GM23338 (cell line): ENCODE results near the gene ABCC5. TPM values are rescaled to one million over a fixed set of nuclear protein-coding genes. Genes with fewer than 3 reads are reported as not detected.

ENCODE experiments used
- ATAC-seq: fragments of 200-7000 bp; cut with Tn5 transposase; 3 replicates; pipeline ENCODE4 v1.9.1; 2020
- DNase-seq: peaks from one replicate; pipeline ENCODE4 v3.0.0-alpha.2; 2015; ENCODE audit warnings: low spot score
- H2AFZ ChIP-seq: fragments of 200-600 bp; sonication (generic); 2 replicates; pipeline ENCODE4 v1.8.0; 2016; ENCODE audit warnings: antibody characterized with exemption, mild to moderate bottlenecking, moderate library complexity
- H3F3A ChIP-seq: fragments of 200-600 bp; sonication (generic); replicated peaks from 2 replicates; pipeline ENCODE4 v1.8.0; 2017; ENCODE audit warnings: antibody characterized with exemption, mixed run types, low read depth
- H3K27ac ChIP-seq: fragments of 200-600 bp; sonication (generic); 2 replicates; pipeline ENCODE4 v1.6.1; 2016; ENCODE audit warnings: low read depth
- H3K27me3 ChIP-seq: fragments of 200-600 bp; sonication (generic); 2 replicates; pipeline ENCODE4 v1.8.0; 2016; ENCODE audit warnings: mild to moderate bottlenecking, mixed run types, moderate library complexity; ENCODE audit not compliant: insufficient read depth
- H3K36me3 ChIP-seq: fragments of 200-600 bp; sonication (generic); 2 replicates; pipeline ENCODE4 v1.8.0; 2016; ENCODE audit warnings: mild to moderate bottlenecking; ENCODE audit not compliant: insufficient read depth
- H3K4me1 ChIP-seq: fragments of 200-600 bp; sonication (generic); 2 replicates; pipeline ENCODE4 v1.8.0; 2016; ENCODE audit warnings: mild to moderate bottlenecking, moderate library complexity; ENCODE audit not compliant: insufficient read depth
- H3K4me2 ChIP-seq: fragments of 200-600 bp; sonication (generic); 2 replicates; pipeline ENCODE4 v1.7.1; 2017; ENCODE audit warnings: mixed run types
- H3K4me3 ChIP-seq: fragments of 200-600 bp; sonication (generic); 2 replicates; pipeline ENCODE4 v1.6.1; 2016; ENCODE audit warnings: mixed run types
- H3K79me2 ChIP-seq: fragments of 200-600 bp; sonication (generic); replicated peaks from 2 replicates; pipeline ENCODE4 v1.8.0; 2017; ENCODE audit warnings: mild to moderate bottlenecking; ENCODE audit not compliant: insufficient read depth
- H3K9me2 ChIP-seq: fragments of 200-600 bp; sonication (generic); 2 replicates; pipeline ENCODE4 v1.8.0; 2017; ENCODE audit not compliant: insufficient read depth
- H4K20me1 ChIP-seq: fragments of 200-600 bp; sonication (generic); replicated peaks from 2 replicates; pipeline ENCODE4 v1.8.0; 2017; ENCODE audit warnings: mild to moderate bottlenecking; ENCODE audit not compliant: insufficient read depth
- H3K27ac Mint-ChIP-seq: 2 replicates; pipeline ENCODE4 v1.8.0; 2020; ENCODE audit warnings: inconsistent platforms, mild to moderate bottlenecking, moderate library complexity, mixed read lengths
- H3K27me3 Mint-ChIP-seq: 3 replicates; pipeline ENCODE4 v1.8.0; 2022; ENCODE audit warnings: low read depth, mild to moderate bottlenecking, moderate library complexity, mixed read lengths, inconsistent platforms; ENCODE audit not compliant: insufficient read depth, poor library complexity
- H3K36me3 Mint-ChIP-seq: 3 replicates; pipeline ENCODE4 v1.8.0; 2021; ENCODE audit warnings: low read depth, mild to moderate bottlenecking, inconsistent platforms, moderate library complexity, mixed read lengths
- H3K4me1 Mint-ChIP-seq: 3 replicates; pipeline ENCODE4 v1.8.0; 2020; ENCODE audit warnings: mild to moderate bottlenecking, inconsistent platforms, mixed read lengths
- H3K4me3 Mint-ChIP-seq: 3 replicates; pipeline ENCODE4 v1.8.0; 2021; ENCODE audit warnings: moderate library complexity, mild to moderate bottlenecking, inconsistent platforms, mixed read lengths
- H3K9me3 Mint-ChIP-seq: 3 replicates; pipeline ENCODE4 v1.8.0; 2020; ENCODE audit warnings: moderate library complexity, mild to moderate bottlenecking, inconsistent platforms, mixed read lengths
- CREB1 ChIP-seq: fragments of 250-450 bp; sonication (Bioruptor Pico); IDR thresholded peaks from 2 replicates; pipeline ENCODE4 v1.5.0; 2020; ENCODE audit warnings: low read depth, mild to moderate bottlenecking, moderate library complexity
- CTCF ChIP-seq, 2 experiments: fragments of 200-600 bp in 1 of 2; sonication (generic) in 1 of 2; conservative IDR thresholded peaks; 2 replicates each; pipeline versions ENCODE4 v1.5.1 to v1.6.1; 2016 to 2017; ENCODE audit warnings: antibody characterized with exemption in 2 of 2, low read depth in 2 of 2, mild to moderate bottlenecking in 2 of 2, moderate library complexity in 1 of 2
- ETS1 ChIP-seq: IDR thresholded peaks from 2 replicates; pipeline ENCODE4 v1.6.1; 2016; ENCODE audit warnings: antibody characterized with exemption
- EZH2 ChIP-seq: fragments of 200-600 bp; sonication (generic); IDR thresholded peaks from one replicate; pipeline ENCODE4 v1.8.0; 2017; ENCODE audit warnings: antibody characterized with exemption, mild to moderate bottlenecking, low read depth; ENCODE audit not compliant: unreplicated experiment
- EZH2phosphoT487 ChIP-seq: fragments of 200-600 bp; sonication (generic); IDR thresholded peaks from one replicate; pipeline ENCODE4 v1.8.1; 2018; ENCODE audit warnings: antibody characterized with exemption; ENCODE audit not compliant: unreplicated experiment
- JUNB ChIP-seq: IDR thresholded peaks from one replicate; pipeline ENCODE4 v1.6.1; 2016; ENCODE audit warnings: antibody characterized with exemption; ENCODE audit not compliant: unreplicated experiment
- NANOG ChIP-seq: IDR thresholded peaks from 2 replicates; pipeline ENCODE4 v1.6.1; 2016; ENCODE audit warnings: antibody characterized with exemption, borderline replicate concordance
- POLR2AphosphoS5 ChIP-seq: IDR thresholded peaks from 2 replicates; pipeline ENCODE4 v1.6.1; 2016; ENCODE audit warnings: antibody characterized with exemption, low read depth
- REST ChIP-seq: IDR thresholded peaks from one replicate; pipeline ENCODE4 v1.6.1; 2018; ENCODE audit warnings: antibody characterized with exemption; ENCODE audit not compliant: unreplicated experiment
- STAT1 ChIP-seq: IDR thresholded peaks from one replicate; pipeline ENCODE4 v1.6.1; 2016; ENCODE audit warnings: antibody characterized with exemption; ENCODE audit not compliant: unreplicated experiment
- ZNF114 ChIP-seq: fragments of 250-450 bp; sonication (Bioruptor Pico); IDR thresholded peaks from 2 replicates; pipeline ENCODE4 v1.5.0; 2020; ENCODE audit warnings: mild to moderate bottlenecking, moderate library complexity
- ZNF331 ChIP-seq: fragments of 250-450 bp; sonication (Bioruptor Pico); IDR thresholded peaks from 2 replicates; pipeline ENCODE4 v1.5.0; 2020; ENCODE audit warnings: low read depth, mild to moderate bottlenecking, moderate library complexity
- ZNF462 ChIP-seq: fragments of 250-450 bp; sonication (Bioruptor Pico); IDR thresholded peaks from 2 replicates; pipeline ENCODE4 v1.5.0; 2020; ENCODE audit warnings: mild to moderate bottlenecking, moderate library complexity
- polyA plus RNA-seq: library from polyadenylated mRNA; unstranded; fragments of >200 nt; fragmentation: Nextera tagmentation; extraction: Ambion mirVana; gene quantifications from 2 replicates; pipeline ENCODE4 v1.2.1, GENCODE V29; 2016
- total RNA-seq: library from RNA; depleted of rRNA; stranded (reverse); fragments of >200 nt; shearing (Covaris generic); gene quantifications from 2 replicates; pipeline ENCODE4 v1.2.3, GENCODE V29; 2014

The ABCC5 gene
- total and polyA plus RNA-seq, 2 experiments from 2014 or later, result 14.0 to 39.9 TPM

- TF ChIP-seq JUNB, result no peak
- no peak for TF ChIP-seq ZNF462 (CRISPR knock-in tag)
- TF ChIP-seq EZH2, result no peak
- no peak for TF ChIP-seq EZH2phosphoT487
- TF ChIP-seq CTCF (conservative IDR thresholded peaks at IDR 0.05; ENCODE audit: low read depth in 2 of 2), result no peak
- no peak for TF ChIP-seq REST
- no peak for TF ChIP-seq NANOG
- no peak for TF ChIP-seq CREB1
- no peak for TF ChIP-seq POLR2AphosphoS5
- TF ChIP-seq ZNF331 (CRISPR knock-in tag), result no peak
- no peak for TF ChIP-seq ETS1
- no peak for TF ChIP-seq STAT1
- no peak for TF ChIP-seq ZNF114 (CRISPR knock-in tag)
- 0 out of 3 replicates have a peak, but pooled peaks cover 3% of the 10 kb centered on the region for H3K36me3 Mint-ChIP-seq
- H3K4me3 Mint-ChIP-seq, result no peak overlapping the region
- H3K79me2 ChIP-seq, result no peaks in the 10 kb centered on the region
- peaks cover 5% of the 10 kb centered on the region; the same call in 1 of the 2 replicates for H3K4me1 ChIP-seq
- no peaks in the 10 kb centered on the region for H3K36me3 ChIP-seq
- peaks cover 15% of the 10 kb centered on the region for H3K27me3 Mint-ChIP-seq
- no peak overlapping the region for H3K27ac ChIP-seq
- ATAC-seq (no peak), DNase-seq (no peak)
- peaks cover 15% of the 10 kb centered on the region for H3K4me1 Mint-ChIP-seq
- no peak overlapping the region for H3K27ac Mint-ChIP-seq
- H3F3A ChIP-seq, result no peaks in the 10 kb centered on the region
- H3K9me2 ChIP-seq, result no peaks in the 10 kb centered on the region
- peaks cover 9% of the 10 kb centered on the region for H3K9me3 Mint-ChIP-seq
- H2AFZ ChIP-seq, result no peak overlapping the region
- no peaks in the 10 kb centered on the region for H3K27me3 ChIP-seq
- no peaks in the 10 kb centered on the region for H4K20me1 ChIP-seq
- H3K4me2 ChIP-seq, result no peak overlapping the region
- H3K4me3 ChIP-seq, result no peak overlapping the region
These were observed 121.1 kb downstream of the ABCC5 start for GRCh38 chr3:183896610-183897009.
